ENCODE results near the gene ACP3. TPM values are rescaled to one million over a fixed set of nuclear protein-coding genes. Genes with fewer than 3 reads are reported as not detected.

ACP3 gene
- total and polyA plus RNA-seq, 2 of the 4 experiments (the other 2 are of a cell fraction): 0.36 to 0.54 TPM

DNA sequence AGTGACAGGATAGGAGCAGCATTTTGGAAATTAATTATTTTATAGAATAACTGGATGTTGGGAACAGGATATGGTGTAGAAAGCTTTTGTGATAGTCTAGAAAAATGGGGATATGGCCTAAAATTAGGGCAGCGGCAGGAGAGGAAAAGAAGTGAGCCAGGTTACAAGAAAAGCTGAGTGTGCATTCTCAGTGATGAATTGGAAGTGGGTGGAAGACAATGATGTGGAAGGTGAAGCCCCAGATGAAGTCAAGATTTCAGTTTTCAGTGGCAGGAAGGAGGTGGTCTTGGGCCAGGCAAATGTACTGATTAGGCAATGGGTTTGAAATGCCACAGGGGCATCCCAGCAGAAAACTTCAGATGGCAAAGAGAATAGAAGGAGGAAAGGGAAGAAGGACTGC lies 33.6 kb downstream of the ACP3 start:
- Histone ChIP-seq H3K14ac (replicated peaks; ENCODE audit: low read depth, low read length) (no peak overlapping the region), H2AK9ac (replicated peaks; ENCODE audit: low read depth, low read length, poor library complexity) (no peak overlapping the region), H3K56ac (ENCODE audit: extremely low read depth, insufficient read depth, low read length) (no peak overlapping the region), H2AK5ac (ENCODE audit: low read depth, low read length) (no peak overlapping the region), H4K20me1 (ENCODE audit: insufficient read depth, low read length) (no peaks in the 10 kb centered on the region), H3K9ac (ENCODE audit: low read depth, low read length) (no peak overlapping the region), H3K18ac (ENCODE audit: low read depth, low read length) (no peak overlapping the region), H3K4ac (ENCODE audit: low read depth, low read length) (no peak overlapping the region), H3K27me3 (ENCODE audit: control insufficient read depth, insufficient read depth, low read length) (peaks cover 2% of the 10 kb centered on the region; the same call in 1 of the 2 replicates), H2BK20ac (ENCODE audit: low read depth, low read length) (no peak overlapping the region), H3K23ac (ENCODE audit: low read depth, low read length) (no peak overlapping the region), H2BK120ac (ENCODE audit: low read depth, low read length) (no peak overlapping the region), H3K9me3 (ENCODE audit: control insufficient read depth, insufficient read depth, low read length) (no peaks in the 10 kb centered on the region), H4K8ac (ENCODE audit: low read depth in 2 of 2, low read length in 2 of 2) (no peak overlapping the region), H2BK5ac (ENCODE audit: low read depth, low read length, poor library complexity, severe bottlenecking) (no peak overlapping the region), H3K9me1 (ENCODE audit: insufficient read depth, low read length) (no peaks in the 10 kb centered on the region), H4K91ac (ENCODE audit: insufficient read depth, low read depth, low read length) (no peak overlapping the region), H3K4me1 (ENCODE audit: control insufficient read depth, insufficient read depth, low read length) (no peaks in the 10 kb centered on the region), H2BK15ac (ENCODE audit: low read depth, low read length) (no peak overlapping the region), H4K5ac (ENCODE audit: low read depth, low read length) (no peak overlapping the region), H3K36me3 (ENCODE audit: control insufficient read depth, insufficient read depth, low read length) (no peaks in the 10 kb centered on the region), H3K4me3 (ENCODE audit: insufficient read depth, low read depth, low read length) (no peak overlapping the region), H3K79me1 (ENCODE audit: low read depth in 1 of 2, low read length in 2 of 2) (no peaks in the 10 kb centered on the region), H3K27ac (ENCODE audit: insufficient read depth, low read length) (no peak overlapping the region), H2AFZ (replicated peaks; ENCODE audit: low read length, poor library complexity) (no peak overlapping the region), H3K4me2 (ENCODE audit: low read depth, low read length) (no peak overlapping the region)
- CTCF ChIA-PET: interaction anchor here (1.1 kb wide), 1 partner anchor 48 kb away, joined by 6 read pairs; no protein-coding TSS in a partner anchor
- DNase-seq (no peak), ATAC-seq (ENCODE audit: low read depth) (no peak)
- intact Hi-C loops (cut with micrococcal nuclease): no loop called here
- no TSS peak for BruUV-seq (replicated peaks)
- TF ChIP-seq POLR2A (IDR thresholded peaks at IDR 0.05; ENCODE audit: low read depth, low read length): no peak
- no peak for TF ChIP-seq RAD21 (IDR thresholded peaks at IDR 0.05; ENCODE audit: low read length)
- no peak for TF ChIP-seq BHLHE40 (IDR thresholded peaks at IDR 0.05; ENCODE audit: low read depth, low read length)
- TF ChIP-seq RFX5 (IDR thresholded peaks at IDR 0.05; ENCODE audit: low read depth, low read length): no peak
- no peak for TF ChIP-seq RCOR1 (IDR thresholded peaks at IDR 0.05; ENCODE audit: insufficient replicate concordance, low read length)
- TF ChIP-seq MAFK (IDR thresholded peaks at IDR 0.05; ENCODE audit: low read depth, low read length): peak; percentile 61
- TF ChIP-seq, protein P1, sequence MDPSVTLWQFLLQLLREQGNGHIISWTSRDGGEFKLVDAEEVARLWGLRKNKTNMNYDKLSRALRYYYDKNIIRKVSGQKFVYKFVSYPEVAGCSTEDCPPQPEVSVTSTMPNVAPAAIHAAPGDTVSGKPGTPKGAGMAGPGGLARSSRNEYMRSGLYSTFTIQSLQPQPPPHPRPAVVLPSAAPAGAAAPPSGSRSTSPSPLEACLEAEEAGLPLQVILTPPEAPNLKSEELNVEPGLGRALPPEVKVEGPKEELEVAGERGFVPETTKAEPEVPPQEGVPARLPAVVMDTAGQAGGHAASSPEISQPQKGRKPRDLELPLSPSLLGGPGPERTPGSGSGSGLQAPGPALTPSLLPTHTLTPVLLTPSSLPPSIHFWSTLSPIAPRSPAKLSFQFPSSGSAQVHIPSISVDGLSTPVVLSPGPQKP (IDR thresholded peaks at IDR 0.05; ENCODE audit: borderline replicate concordance, low read depth, low read length): no peak
- WGBS, 2 experiments (ENCODE audit: extremely low coverage in 2 of 2, insufficient read length in 1 of 2): 44% methylated on average over 1 of the region's 1 CpG; no CpG with 5 or more reads in 1 of the 2 experiments
- dilution Hi-C loops (cut with HindIII; ENCODE audit: low sequenced_read_pairs, unreplicated experiment): no loop called here
- in situ Hi-C loops (cut with MboI; ENCODE audit: low sequenced_read_pairs): no loop called here
- POLR2A ChIA-PET (ENCODE audit: unreplicated experiment): no interaction called here
